HG02642 (cell line): ENCODE data around the gene MOGAT1.
"Not testable (repeated sequence)": the region's sequence is repeated elsewhere in the genome, so short reads cannot be mapped to it uniquely, and the experiment has no call there.

Experiments
- ATAC-seq: cut with Tn5 transposase; IDR thresholded peaks from one replicate; pipeline ENCODE4 v1.9.1; 2021; ENCODE audit warnings: mild to moderate bottlenecking; ENCODE audit not compliant: unreplicated experiment, poor library complexity

Gene MOGAT1

DNA sequence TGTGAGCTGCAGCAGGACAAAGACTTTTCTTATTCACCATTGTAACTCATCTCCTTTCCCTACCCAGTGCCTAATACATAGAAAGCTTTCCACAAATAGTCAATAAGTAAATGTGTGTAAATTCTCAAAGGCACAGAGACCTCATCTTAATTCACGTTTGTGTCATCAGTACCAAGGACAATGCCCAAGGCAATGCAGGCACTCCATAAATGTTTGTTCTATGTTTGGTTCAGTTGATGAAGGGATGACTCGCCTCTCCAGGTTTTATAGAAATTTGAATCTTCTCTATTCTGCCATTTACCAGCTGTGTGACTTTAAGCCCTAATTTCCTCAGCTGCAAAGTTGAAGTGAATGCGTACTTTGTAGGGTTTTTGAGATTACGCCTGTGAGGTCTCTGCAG lies 2.1 kb upstream of the MOGAT1 start:
- ATAC-seq, result no peak

DNA sequence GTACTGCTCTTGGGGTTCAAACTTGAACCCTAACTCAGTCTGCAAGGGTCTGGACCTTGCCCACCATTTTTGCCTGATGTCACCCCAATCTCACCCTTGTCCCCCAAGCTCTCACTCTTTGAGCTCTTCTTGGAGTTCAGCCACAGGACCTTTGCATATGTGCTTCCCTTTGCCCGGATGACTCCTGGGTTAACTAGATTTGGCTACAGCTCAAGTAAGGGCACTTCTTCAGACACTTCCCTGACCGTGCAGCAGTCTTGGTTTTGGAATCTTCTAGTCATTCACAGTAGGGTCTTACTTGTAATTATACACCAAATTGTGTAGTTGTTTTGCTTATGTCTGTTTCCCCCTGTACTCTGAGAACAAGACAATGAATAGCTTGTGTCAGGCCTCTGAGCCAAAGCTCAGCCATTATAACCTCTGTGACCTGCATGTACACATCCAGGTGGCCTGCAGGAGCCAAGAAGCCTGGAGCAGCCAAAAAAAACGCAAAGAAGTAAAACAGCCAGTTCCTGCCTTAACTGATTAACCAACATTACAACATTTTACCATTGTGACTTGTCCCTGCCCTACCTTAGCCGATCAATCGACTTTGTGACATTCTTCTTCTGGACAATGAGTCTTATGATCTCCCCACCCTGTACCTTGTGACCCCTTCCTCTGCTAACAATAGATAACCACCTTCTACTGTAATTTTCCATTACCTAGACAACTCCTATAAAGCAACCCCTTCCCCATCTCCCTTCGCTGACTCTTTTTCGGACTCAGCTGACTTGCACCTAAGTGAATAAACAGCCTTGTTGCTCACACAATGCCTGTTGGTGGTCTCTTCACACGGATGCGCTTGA lies 1.0 kb upstream of the MOGAT1 start:
- ATAC-seq, result no peak

DNA sequence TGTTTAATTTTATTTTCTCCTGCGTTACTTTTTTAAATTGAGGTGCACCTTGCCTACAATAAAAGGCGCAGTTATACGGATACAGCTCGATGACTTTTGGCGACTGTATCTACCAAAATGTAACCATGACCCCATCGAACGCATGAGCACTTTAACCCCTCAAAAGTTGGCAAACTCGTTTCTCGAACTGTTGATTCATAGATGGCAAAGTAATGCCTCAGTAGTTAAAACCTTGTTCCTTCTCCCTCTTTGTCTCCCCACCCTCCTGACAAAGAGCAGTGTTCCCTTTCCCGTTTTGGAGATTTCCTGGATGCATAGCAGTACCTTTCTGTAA lies 577 bp downstream of the MOGAT1 start:
- no peak for ATAC-seq

DNA sequence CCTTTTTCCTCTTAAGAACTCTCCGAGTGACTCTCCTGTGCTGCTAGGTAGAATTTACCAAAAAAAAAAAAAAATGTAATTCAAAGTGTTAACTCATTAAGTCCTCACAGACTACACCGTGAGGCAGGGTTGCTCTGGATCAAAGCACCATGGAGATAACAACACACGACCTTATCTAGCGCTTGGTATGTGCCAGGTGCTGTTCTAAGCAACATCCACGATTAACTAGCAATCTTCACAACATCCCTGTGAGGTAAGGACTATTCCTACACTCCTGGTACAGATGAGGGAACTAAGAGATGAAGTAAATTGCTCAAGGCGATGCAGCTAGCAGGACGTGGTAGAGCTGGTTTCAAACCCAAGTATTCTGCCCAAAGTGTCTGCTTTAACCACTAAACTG lies 1.8 kb downstream of the MOGAT1 start:
- ATAC-seq, result no peak

DNA sequence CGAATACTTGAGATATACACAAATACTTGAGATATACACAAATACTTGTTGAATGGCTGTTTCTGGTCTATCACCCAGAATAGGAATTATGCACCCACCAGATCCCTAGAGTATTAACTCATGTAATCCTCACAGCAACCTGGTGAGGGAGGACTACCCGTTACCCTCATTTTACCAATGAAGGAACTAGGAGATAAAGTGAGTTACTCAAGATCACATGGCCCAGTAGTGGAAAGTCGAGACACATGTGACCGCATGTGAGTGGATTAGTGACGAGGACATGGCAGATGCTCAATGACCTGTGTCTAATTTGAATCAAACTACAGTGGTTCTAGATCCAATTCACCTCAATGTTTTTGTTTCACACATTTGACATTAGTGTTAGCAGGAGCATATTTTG lies 2.4 kb downstream of the MOGAT1 start:
- ATAC-seq, result no peak

DNA sequence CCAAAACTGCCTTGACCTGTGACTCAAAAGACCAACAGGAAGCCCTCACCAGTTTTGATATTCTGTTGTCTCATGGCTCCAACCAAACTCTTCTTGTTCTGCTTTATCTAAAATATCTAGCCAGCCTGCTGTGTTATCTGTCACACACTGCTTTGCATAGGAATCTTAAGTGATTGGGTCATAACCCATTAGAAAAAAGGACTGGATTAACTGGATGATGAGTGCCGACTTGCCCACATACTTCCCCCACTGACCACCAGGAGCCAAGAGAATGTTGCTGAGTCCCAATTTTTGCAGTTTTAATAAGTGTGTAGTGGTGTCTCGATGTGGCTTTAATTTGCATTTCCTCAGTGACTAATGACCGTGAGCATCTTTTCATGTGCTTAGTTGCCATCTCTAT lies 6.5 kb downstream of the MOGAT1 start:
- ATAC-seq, result no peak

DNA sequence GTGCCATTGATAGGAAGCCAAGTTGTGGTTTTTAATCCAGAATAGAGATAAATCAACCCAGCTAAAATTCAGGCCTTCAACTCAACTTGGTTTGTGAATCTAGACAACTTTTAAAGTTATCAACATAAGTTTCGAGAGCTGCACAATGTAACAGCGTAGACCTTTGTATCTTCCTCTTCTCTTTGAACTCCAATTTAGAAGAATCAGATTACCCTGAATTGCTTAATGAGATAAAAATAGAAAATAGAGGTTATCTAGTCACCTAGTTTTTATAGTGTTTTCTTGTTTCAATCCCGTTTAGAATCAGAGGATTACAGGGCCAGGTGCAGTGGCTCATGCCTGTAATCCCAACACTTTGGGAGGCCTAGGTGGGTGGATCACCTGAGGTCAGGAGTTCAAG lies 12.3 kb downstream of the MOGAT1 start:
- ATAC-seq, result no peak

DNA sequence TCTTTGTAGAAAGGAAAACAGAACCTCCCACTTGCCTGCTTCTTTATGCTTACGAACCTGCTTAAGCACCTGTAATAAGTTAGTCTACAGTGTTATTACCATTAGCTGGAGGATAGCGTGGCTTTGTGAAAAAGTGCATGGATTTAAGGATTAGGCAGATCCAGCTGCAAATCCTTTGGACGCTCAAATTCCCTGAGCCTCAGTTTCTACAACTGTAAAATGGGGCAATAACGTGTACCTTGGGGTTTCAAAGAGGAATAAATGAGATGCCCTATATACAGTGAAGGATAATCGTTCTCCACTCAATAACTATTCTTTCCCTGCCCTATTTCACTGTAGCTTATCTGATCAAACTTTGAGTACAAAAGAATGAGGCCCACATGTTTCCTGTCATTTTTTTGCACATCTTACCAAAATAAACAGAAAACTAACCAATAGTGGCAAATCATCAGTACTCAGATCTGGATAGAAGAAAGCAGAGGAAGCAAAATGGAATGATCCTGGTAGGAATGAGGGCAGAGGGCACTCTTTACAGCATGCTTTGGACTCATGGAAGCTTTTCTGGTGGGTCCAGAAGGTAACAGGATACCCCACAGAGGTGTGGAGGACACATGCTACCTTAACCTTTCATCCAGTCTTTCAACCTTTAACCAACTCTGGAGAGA lies 14.8 kb downstream of the MOGAT1 start:
- ATAC-seq, result no peak

DNA sequence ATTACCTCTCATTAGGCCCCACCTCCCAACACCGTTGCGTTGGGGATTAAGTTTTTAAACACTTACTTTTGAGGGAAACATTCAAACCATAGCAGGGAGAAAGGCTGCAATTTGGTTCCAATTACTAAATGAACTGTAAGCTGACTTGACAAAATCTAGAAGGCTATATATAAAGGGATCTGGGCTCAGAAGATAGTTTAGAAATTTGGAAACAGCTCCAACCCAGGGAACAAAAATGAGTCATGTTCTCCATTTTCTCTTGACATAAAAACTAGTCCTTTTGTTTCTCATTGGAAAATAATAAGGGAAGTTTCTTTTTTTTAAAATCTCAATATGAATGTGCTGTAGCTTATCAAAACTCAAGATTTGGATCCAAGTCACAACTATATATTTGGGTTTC lies 17.5 kb downstream of the MOGAT1 start:
- no peak for ATAC-seq

DNA sequence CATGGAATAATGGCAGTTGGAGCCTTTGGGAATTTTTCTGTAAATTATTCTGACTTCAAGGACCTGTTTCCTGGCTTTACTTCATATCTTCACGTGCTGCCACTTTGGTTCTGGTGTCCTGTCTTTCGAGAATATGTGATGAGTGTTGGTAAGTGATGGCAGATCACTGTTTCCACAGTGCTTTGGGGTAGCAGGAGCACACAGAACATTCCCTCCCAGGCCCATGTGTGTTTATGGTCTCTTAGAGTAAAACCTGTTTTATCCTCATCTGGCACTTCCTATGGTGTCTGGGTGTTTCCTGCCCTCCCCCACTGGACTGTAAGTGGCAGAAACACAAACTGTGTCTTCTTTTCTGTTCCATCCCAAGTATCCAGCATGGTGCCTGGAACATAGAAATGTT lies 17.9 kb downstream of the MOGAT1 start:
- ATAC-seq, result no peak

DNA sequence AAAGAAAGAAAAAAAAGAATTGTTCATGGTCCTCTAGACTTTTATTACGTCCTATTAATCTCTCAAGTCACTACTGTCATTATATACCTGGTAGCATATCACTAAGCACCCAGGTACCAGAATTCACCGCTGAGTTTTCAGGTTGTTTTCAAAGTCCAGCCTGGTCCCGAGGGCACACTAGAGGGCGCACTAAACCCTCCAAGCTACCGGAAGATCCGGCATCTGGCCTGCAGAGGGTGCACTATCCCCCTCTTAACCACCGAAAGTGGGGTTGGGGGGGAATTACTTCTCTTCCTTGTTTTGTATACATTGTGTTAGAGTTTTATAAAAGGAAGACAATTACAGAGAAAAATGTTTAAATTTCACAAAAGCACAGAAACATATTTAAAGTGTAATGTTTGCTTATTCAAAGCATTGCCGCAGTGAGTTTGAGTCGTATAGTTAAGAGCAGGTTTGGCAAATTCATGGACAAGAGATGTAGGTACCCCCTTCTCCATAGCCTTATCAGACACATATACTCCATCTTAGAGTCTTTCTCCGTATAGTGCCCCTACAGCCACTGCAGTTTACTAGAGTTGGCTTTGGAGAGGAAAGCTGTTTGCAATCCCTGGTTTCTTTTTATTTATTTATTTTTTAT lies 19.2 kb downstream of the MOGAT1 start:
- peak; percentile 96 for ATAC-seq

DNA sequence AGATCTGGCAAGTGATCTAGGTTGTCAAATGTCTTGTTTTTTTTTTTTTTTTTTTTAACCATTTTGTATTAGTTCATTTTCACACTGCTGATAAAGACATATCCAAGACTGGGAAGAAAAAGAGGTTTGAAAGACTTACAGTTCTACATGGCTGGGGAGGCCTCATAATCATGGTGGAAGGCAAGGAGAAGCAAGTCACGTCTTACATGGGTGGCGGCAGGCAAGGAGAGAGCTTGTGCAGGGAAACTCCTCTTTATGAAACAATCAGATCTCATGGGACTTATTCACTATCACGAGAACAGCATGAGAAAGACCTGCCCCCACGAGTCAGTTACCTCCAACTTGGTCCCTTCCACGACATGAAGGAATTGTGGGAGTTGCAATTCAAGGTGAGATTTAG lies 22.0 kb downstream of the MOGAT1 start:
- ATAC-seq, result not testable (repeated sequence)

DNA sequence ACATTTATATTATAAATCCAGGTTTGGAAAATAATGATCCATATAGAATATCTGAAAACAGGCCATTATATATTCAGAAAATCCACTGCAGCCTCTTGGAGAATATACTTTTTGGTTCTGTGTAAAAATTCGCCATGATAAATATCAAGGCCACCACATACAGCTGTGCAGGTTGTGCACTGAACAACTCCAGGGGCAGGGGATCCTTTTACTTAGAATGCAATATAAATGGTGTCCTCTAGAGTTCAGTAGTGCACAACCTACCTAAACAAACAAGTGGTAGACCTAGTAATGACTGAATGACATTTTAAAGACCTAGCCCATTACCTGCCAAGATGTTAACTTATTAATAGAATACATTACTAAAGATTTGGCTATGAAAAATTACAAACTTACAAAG lies 22.4 kb downstream of the MOGAT1 start:
- peak; percentile 56 for ATAC-seq

DNA sequence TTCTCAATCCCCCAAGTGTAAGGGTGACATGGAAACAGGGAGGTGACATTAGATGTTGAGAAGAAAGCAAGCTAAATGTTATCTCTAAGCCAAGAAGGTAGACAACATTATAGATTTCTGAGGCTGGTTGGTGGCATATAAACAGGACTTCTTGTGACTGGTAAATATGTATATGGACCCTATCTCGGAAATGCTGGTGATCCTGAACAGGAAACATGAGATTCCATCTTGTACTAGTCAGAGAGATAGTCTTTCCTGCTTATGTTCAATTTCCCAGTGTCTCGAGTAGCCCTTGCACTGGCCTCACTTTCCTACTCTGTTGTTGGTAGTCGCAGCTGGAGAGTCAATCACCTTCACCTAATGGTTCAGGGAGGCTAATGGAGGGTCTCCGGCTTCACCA lies 26.8 kb downstream of the MOGAT1 start:
- ATAC-seq, result no peak

DNA sequence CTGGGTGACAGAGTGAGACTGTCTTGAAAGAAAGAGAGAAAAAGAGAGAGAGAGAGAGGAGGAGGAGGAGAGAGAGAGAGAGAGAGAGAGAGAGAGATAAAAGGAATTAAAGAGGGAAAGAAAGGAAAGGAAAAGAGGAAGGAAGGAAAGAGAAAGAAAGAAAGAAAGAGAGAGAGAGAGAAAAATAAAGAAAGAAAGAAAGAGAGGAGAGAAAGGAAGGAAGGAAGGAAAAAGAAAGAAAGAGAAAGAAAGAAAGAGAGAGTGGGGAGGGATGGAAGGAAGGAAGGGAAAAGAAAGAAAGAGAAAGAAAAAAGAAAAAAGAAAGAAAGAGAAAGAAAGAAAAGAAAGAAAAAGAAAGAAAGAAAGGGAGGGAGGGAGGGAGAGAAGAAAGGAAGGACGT lies 29.8 kb downstream of the MOGAT1 start:
- no peak for ATAC-seq

DNA sequence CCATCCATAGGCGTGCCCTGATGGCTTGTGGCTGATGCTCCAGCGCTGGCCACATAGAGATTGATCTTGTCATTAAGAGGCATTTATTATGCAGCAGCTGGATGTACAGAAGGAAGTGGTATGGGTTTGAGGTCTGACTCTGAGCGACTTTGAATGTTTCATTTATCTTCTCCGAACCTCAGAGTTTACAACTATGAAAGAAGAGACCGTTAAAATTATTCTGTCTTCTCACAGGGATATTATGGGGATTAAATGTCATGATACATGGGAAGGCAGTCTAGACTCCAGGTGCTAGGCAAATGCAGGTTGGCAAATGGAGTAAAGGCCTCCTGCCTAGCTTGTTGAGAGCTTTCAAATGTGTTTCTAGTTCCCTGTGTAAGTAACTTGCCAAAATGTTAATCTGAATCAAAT lies 30.3 kb downstream of the MOGAT1 start:
- no peak for ATAC-seq

DNA sequence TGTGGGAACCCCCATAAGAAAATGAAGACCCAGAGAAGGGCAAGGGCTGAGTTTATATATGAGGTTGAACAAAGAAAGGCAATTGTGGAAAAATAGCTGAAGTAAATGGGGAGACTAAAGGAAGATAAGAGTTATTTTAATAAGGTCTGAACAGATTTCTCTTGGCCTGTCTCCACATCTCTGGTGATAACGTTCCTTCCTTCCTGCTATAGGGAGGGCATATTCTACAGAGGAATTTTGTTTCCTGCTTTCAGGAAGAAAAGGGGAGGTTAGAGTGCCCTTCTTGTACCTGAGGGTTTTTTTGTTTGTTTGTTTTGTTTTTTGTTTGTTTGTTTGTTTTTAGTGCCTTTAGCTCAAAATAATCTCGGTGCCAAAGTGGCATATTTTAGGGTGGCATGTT lies 31.6 kb downstream of the MOGAT1 start:
- no peak for ATAC-seq

DNA sequence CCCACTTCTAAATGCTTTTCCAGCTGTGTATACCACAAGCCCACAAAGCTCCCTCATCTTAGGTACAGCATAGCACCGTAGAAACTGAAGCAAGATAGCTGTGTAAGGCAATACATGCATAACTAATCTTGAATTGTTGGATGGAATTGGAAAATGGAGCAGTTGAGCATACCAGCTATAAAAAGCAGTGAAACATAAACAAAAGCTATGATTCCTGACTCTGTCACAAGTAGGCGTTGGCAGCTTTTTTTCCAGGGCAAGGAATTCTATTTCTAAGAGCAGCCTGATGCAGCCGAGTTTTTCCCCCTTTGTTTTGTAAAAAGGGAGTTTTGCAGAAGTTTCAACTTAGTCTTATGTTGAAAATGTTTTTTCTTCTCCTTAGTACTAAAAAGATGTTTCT lies 32.4 kb downstream of the MOGAT1 start:
- no peak for ATAC-seq

DNA sequence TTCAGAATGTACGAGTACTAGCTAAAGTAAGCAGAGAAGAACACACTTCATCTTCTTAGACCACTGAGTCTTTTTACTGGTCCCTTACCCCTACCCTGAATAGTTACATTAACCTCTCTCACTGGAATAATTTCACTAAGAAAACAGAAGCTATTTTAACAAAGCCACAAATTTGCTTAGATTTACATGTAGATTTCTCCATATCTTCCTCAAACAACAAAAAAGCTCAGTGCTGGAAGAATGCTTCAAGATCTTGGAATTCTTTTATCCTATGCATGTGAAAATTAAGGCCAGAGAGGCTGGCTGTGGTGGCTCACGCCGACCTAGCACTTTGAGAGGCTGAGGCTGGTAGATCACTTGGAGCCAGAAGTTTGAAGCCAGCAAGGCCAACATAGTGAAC lies 35.2 kb downstream of the MOGAT1 start:
- ATAC-seq, result no peak

DNA sequence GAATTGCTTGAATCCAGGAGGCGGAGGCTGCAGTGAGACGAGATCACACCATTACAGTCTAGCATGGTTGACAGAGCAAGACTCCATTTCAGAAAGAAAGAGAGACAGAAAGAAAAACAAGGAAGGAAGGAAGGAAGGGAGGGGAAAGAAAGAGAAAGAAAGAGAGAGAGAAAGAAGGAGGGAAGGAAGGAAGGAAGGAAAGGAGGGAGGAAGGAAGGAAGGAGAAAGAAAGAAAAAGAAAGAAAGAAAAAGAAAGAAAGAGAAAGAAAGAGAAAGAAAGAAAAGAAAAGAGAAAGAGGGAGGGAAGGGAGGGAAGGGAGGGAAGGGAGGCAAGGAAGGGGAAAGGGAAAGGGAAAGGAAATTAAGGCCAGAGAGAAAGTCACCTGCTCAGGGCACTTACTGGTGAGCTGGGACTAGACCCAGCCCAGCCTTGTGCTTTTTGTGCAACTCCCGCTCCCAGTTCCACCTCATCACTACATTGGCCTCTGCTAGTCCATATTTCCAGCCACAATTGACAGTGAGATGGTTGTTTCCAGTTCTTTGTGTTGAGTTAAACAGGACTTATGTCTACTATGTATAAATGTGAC lies 35.7 kb downstream of the MOGAT1 start:
- no peak for ATAC-seq

DNA sequence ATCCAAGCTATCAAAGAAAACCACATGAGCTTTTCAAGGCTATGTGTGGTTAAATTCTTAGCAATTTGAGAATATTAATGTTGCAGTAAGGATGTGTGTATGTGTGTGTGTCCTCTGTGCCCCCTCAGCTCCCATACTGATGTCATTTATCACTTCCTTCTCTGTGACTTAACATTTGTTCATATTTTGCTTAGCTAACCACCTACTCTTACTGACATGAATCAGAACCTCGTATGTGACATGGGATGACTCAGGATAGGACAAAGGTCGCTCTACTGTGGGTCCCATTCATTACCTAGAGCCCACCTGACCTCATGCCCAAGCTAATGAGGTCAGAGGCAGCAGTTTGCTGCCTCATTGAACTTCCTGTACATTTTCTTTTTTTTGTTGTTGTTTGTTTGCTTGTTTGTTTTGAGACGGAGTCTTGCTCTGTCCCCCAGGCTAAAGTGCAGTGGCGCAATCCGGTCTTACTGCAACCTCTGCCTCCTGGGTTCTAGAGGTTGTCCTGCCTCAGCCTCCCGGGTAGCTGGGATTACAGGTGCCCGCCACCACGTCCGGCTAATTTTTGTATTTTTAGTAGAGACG lies 36.3 kb downstream of the MOGAT1 start:
- peak; percentile 51 for ATAC-seq
